Measurements from ENCODE around the gene POLR3G. TPM values are rescaled to one million over a fixed set of nuclear protein-coding genes. Genes with fewer than 3 reads are reported as not detected.

The POLR3G gene
- total RNA-seq, 1 donor from 2014 or later, result 9.7 TPM

DNA sequence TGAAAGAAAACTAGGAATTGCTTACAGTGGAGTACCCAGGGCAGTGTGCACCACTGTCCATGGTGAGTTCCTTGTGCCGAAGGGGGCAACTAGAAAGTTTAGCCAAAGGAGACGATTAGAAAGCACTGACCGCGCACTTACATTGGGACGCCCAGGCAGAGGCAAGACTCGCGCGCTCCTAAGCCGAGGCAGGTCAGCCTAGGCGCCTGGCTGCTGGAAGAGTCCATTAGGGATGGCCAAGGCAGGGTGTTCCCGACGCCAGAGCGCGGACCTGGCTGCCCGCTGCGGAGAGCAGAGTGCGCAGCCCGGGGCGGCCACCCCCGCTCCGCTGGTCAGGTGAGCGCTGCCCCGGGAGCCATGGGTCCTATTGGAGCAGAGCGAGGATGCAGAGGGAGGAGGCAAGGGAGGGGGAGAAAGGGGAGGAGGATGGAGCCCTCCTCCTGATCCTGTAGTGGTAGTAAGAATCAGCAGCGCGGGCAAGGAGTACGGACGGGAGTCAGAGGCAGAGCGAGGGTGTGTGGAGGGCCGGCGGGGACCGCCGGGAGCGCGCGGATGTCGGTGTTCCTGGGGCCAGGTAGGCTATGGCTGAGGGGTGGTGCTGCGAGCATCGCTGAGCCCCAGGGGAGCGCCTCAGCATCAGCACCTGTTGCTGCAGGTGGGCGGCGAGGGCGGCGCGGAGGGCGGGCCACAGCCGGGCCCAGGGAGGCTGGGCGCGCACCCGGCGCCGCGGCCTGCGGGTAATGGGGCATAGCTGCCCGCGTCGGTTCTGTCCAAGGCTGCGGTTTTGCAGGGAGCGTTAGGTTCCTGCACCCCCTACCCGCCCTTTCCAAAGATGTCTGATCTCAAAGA is 83.9 kb downstream of the POLR3G start, which contains the start of gene ADGRV1:
TSS of gene ADGRV1 (plus strand) at position 454 of the 849 bp plus-strand sequence. CDS start at position 553, 99 bp downstream.
- peak; percentile 73 for DNase-seq (ENCODE audit: low read depth)
- TF ChIP-seq, protein P1, sequence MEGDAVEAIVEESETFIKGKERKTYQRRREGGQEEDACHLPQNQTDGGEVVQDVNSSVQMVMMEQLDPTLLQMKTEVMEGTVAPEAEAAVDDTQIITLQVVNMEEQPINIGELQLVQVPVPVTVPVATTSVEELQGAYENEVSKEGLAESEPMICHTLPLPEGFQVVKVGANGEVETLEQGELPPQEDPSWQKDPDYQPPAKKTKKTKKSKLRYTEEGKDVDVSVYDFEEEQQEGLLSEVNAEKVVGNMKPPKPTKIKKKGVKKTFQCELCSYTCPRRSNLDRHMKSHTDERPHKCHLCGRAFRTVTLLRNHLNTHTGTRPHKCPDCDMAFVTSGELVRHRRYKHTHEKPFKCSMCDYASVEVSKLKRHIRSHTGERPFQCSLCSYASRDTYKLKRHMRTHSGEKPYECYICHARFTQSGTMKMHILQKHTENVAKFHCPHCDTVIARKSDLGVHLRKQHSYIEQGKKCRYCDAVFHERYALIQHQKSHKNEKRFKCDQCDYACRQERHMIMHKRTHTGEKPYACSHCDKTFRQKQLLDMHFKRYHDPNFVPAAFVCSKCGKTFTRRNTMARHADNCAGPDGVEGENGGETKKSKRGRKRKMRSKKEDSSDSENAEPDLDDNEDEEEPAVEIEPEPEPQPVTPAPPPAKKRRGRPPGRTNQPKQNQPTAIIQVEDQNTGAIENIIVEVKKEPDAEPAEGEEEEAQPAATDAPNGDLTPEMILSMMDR (IDR thresholded peaks at IDR 0.05; ENCODE audit: insufficient read depth, low read length, poor library complexity, severe bottlenecking), result no peak
- H3K27me3 ChIP-seq (ENCODE audit: control insufficient read depth, insufficient read depth, low read length), result no peaks in the 10 kb centered on the region
- H3K36me3 ChIP-seq (ENCODE audit: control insufficient read depth, insufficient read depth, low read length), result no peaks in the 10 kb centered on the region
- peak within 1 kb of the TSS; percentile 59 for H3K4me3 ChIP-seq (ENCODE audit: low read depth, low read length)

DNA sequence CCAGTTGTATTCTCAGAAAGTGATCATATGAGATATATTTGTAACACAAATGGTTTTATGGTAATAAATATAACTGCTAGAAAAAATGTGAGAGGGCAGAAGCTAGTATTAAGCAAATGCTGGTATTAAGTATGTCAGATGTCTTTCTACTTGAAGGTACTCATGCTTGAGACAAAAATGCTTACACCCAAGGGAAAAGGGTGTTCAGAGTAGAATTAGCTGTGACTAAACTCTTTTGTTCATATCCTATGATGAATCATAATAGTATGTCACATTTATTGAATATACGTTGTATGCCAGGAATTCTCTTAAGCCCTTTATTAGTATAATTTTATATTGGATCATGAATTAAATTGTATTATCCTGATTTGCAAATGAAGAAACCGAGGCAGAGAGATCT is 86.1 kb downstream of the POLR3G start:
- H3K4me3 ChIP-seq (ENCODE audit: low read depth, low read length), result no peak overlapping the region
- no peaks in the 10 kb centered on the region for H3K27me3 ChIP-seq (ENCODE audit: control insufficient read depth, insufficient read depth, low read length)
- DNase-seq (ENCODE audit: low read depth), result no peak
- TF ChIP-seq, protein P1 (IDR thresholded peaks at IDR 0.05; ENCODE audit: insufficient read depth, low read length, poor library complexity, severe bottlenecking), result no peak
- H3K36me3 ChIP-seq (ENCODE audit: control insufficient read depth, insufficient read depth, low read length), result no peaks in the 10 kb centered on the region

DNA sequence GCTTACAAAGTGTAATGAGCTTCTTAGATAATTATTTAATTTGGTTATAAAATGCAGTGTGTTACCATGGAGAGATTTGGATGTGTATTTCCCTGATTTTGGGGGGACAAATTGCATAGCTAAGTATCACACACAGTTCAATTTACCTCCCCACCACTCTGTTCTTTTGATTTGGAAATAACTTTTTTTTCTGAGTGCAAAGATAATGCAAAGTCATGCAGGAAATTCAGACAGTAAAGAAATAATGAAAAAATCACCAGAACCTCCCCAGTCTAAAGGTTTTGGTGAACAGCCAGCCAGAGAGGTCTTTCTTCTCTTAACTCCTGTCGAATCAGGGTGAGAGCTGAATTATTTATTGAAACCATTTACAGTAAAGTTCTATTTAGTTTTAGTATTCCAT is 87.1 kb downstream of the POLR3G start:
- TF ChIP-seq, protein P1 (IDR thresholded peaks at IDR 0.05; ENCODE audit: insufficient read depth, low read length, poor library complexity, severe bottlenecking), result no peak
- H3K4me3 ChIP-seq (ENCODE audit: low read depth, low read length), result no peak overlapping the region

DNA sequence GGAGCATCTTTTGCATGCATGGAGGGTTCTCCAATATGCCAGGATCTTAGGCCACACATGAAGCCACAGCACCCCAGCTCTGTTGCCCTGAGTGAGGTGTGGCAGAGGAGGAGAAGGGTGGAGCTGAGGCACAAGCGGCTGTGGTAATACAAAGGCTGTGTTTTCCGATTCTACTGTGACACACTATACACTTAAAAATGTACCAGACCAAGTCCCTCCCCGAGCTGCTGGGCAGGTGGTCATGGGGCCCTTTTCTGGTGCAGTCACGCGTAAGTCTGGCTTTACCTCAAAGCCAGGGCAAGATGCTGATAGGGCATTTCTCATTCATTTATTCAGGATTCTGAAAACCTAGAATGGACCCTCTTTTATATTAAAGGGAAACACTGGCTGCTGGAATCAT is 87.7 kb downstream of the POLR3G start:
- Histone ChIP-seq H3K27me3 (ENCODE audit: control insufficient read depth, insufficient read depth, low read length) (no peaks in the 10 kb centered on the region), H3K4me3 (ENCODE audit: low read depth, low read length) (no peak overlapping the region), H3K36me3 (ENCODE audit: control insufficient read depth, insufficient read depth, low read length) (no peaks in the 10 kb centered on the region)
- TF ChIP-seq, protein P1 (IDR thresholded peaks at IDR 0.05; ENCODE audit: insufficient read depth, low read length, poor library complexity, severe bottlenecking), result no peak
- DNase-seq (ENCODE audit: low read depth), result no peak

More for the DNA sequence above, 87.1 kb downstream of the POLR3G start:
- no peaks in the 10 kb centered on the region for H3K27me3 ChIP-seq (ENCODE audit: control insufficient read depth, insufficient read depth, low read length)
- no peaks in the 10 kb centered on the region for H3K36me3 ChIP-seq (ENCODE audit: control insufficient read depth, insufficient read depth, low read length)
- no peak for DNase-seq (ENCODE audit: low read depth)

DNA sequence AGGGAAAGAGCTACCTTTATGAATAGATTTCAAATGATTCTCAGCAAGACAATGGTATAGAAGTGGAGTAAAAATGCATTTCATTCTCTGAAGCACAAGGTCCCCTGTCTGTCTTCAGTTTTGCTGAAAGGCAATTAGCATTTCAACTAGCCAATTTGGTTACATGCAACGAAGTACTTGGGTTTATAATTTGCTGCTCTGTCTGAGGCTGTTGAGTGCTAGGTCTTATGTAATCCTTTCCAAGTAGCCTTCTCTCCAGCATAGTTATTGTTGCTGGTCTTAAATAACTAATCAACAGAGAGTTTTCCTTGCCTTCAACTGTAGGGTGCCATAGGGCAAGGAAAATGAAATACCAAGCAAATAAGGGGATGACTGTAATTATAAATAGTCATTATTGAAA is 88.4 kb downstream of the POLR3G start:
- TF ChIP-seq, protein P1 (IDR thresholded peaks at IDR 0.05; ENCODE audit: insufficient read depth, low read length, poor library complexity, severe bottlenecking), result no peak
- Histone ChIP-seq H3K4me3 (ENCODE audit: low read depth, low read length) (no peak overlapping the region), H3K36me3 (ENCODE audit: control insufficient read depth, insufficient read depth, low read length) (no peaks in the 10 kb centered on the region), H3K27me3 (ENCODE audit: control insufficient read depth, insufficient read depth, low read length) (no peaks in the 10 kb centered on the region)
- DNase-seq (ENCODE audit: low read depth), result no peak

Other genes with a start within 250 kb of the POLR3G start
- gene CETN3, start 65.1 kb upstream of the POLR3G start, total RNA-seq, result 13.1 and 16.3 TPM in 2 replicates
- gene MBLAC2, start 93 bp upstream of the POLR3G start, total RNA-seq, result 4.6 and 5.6 TPM in 2 replicates
- 14.9 and 16.2 TPM in 2 replicates for gene LYSMD3, start 54.7 kb downstream of the POLR3G start, total RNA-seq
- 2.7 and 3.5 TPM in 2 replicates for gene ADGRV1, start 83.9 kb downstream of the POLR3G start, total RNA-seq

Measured in kidney epithelial cell (primary cell).